ENCODE results near the gene VMP1. TPM values are rescaled to one million over a fixed set of nuclear protein-coding genes. Genes with fewer than 3 reads are reported as not detected.
A peak's percentile ranks its signal among the peaks of the same experiment; 100 is the strongest.

The VMP1 gene
- total and polyA plus RNA-seq, 2 of the 13 experiments (the other 11 are each of a cell fraction or from before 2014, with no cell fraction given), result 186 to 271 TPM

- no peak for TF ChIP-seq GRHL1 (CRISPR knock-in tag; conservative IDR thresholded peaks at IDR 0.05)
- TF ChIP-seq ZNF615 (CRISPR knock-in tag; IDR thresholded peaks at IDR 0.05; ENCODE audit: borderline replicate concordance), result no peak
- 0 out of 2 replicates have a peak, but pooled peaks have one; percentile 47 for TF ChIP-seq HES4 (CRISPR knock-in tag; IDR thresholded peaks at IDR 0.05; ENCODE audit: borderline replicate concordance)
- no peak for TF ChIP-seq SP2 (CRISPR knock-in tag; IDR thresholded peaks at IDR 0.05)
- TF ChIP-seq ZBTB7B (CRISPR knock-in tag; IDR thresholded peaks at IDR 0.05), result no peak
- no peak for TF ChIP-seq ZNF383 (CRISPR knock-in tag; IDR thresholded peaks at IDR 0.05; ENCODE audit: borderline replicate concordance)
- TF ChIP-seq GLI4 (CRISPR knock-in tag; IDR thresholded peaks at IDR 0.05; ENCODE audit: borderline replicate concordance), result no peak
- peak; percentile 2 for TF ChIP-seq TBL1XR1 (IDR thresholded peaks at IDR 0.05; ENCODE audit: borderline replicate concordance, low read length, partially characterized antibody)
- TF ChIP-seq ZNF264 (CRISPR knock-in tag; IDR thresholded peaks at IDR 0.05), result no peak
- TF ChIP-seq PHF20 (CRISPR knock-in tag; IDR thresholded peaks at IDR 0.05), result no peak
- 0 out of 2 replicates have a peak, but pooled peaks have one; percentile 36 for TF ChIP-seq SNAPC5 (CRISPR knock-in tag; IDR thresholded peaks at IDR 0.05; ENCODE audit: borderline replicate concordance)
Observed at GRCh38 chr17:59707971-59708430, 547 bp downstream of the VMP1 start (continued).

- no peaks in the 10 kb centered on the region for H3K36me3 ChIP-seq (replicated peaks in 1 of 2; ENCODE audit: control insufficient read depth in 1 of 2, insufficient read depth in 2 of 2, low read length in 2 of 2)
- no peak overlapping the region for H3K4me3 ChIP-seq (replicated peaks in 1 of 3; ENCODE audit: insufficient read depth in 1 of 3, low read depth in 2 of 3, low read length in 3 of 3)
- ATAC-seq (no peak), DNase-seq (ENCODE audit: low spot score) (no peak), FAIRE-seq (no peak)
- peaks cover 94% of the 10 kb centered on the region for H3K79me2 ChIP-seq (ENCODE audit: insufficient read depth, low read length)
- peaks cover 0 to 5% of the 10 kb centered on the region in 2 experiments; a peak in 1 of 5 replicates for H3K27me3 ChIP-seq (ENCODE audit: control insufficient read depth in 1 of 2, insufficient read depth in 2 of 2, low read length in 2 of 2)
- ChIA-PET POLR2A (no interaction called here), CTCF (ENCODE audit: low intra/inter-chr PET ratio, low total read pairs) (no interaction called here)
- H3K27ac ChIP-seq (ENCODE audit: extremely low read length, insufficient read depth, low read length), result no peak overlapping the region
- H4K20me1 ChIP-seq (ENCODE audit: insufficient read depth, low read length), result no peaks in the 10 kb centered on the region; the same call in 1 of the 2 replicates
- no peak overlapping the region for H3K4me2 ChIP-seq (ENCODE audit: low read depth, low read length)
- intact Hi-C loops (cut with micrococcal nuclease; ENCODE audit: unreplicated experiment) (no loop called here), in situ Hi-C loops (cut with HindIII; ENCODE audit: extremely low pct_ligation_motif_present, low pct_unique_long_range_greater_than_20kb) (no loop called here)
- H3K4me1 ChIP-seq (ENCODE audit: insufficient read depth, low read length), result peaks cover 72% of the 10 kb centered on the region
- no TSS peak for BruUV-seq (replicated peaks)
- H3K9ac ChIP-seq (ENCODE audit: insufficient read depth, low read depth, low read length), result no peak overlapping the region
- no peak overlapping the region for H2AFZ ChIP-seq (ENCODE audit: low read length)
- no peaks in the 10 kb centered on the region for H3K9me3 ChIP-seq (ENCODE audit: low read length)
- TF ChIP-seq NR2C2 (CRISPR knock-in tag; IDR thresholded peaks at IDR 0.05; ENCODE audit: borderline replicate concordance) (no peak), RERE (CRISPR knock-in tag; IDR thresholded peaks at IDR 0.05; ENCODE audit: low read depth) (no peak), ZNF644 (CRISPR knock-in tag; IDR thresholded peaks at IDR 0.05; ENCODE audit: low read depth) (no peak)
Observed at GRCh38 chr17:59711936-59712335, 4.5 kb downstream of the VMP1 start.
